ENCODE results near the gene HACD4.

HACD4 gene

GRCh38 chr9:21060919-21061561 is 29.6 kb upstream of the HACD4 start:
- peak; percentile 38 for TF ChIP-seq CTCF (conservative IDR thresholded peaks at IDR 0.05; ENCODE audit: low read length)
- H3K4me3 ChIP-seq (ENCODE audit: low read length) = no peak overlapping the region
- peak; percentile 77 for DNase-seq (ENCODE audit: low read depth)

DNA sequence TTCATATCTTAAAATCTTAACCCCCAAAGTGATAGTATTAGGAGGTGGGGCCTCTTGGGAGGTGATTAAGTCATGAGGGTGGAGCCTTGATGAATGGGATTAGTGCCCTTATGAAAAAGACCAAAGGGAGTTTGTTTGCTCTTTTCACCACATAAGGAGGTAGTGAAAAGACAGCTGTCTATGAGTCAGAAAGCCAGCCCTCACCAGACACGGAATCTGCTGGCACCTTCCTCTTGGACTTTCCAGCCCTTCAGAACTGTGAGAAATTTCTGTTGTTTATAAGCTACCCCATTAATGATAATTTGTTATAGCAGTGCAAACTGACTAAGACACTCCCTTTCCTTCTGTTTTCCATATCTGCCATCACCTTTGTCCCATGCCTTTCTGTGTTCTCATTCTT is 25.5 kb upstream of the HACD4 start:
- DNase-seq (ENCODE audit: low read depth) = peak; percentile 31
- no peak overlapping the region for H3K4me3 ChIP-seq (ENCODE audit: low read length)
- TF ChIP-seq CTCF (conservative IDR thresholded peaks at IDR 0.05; ENCODE audit: low read length) = no peak

DNA sequence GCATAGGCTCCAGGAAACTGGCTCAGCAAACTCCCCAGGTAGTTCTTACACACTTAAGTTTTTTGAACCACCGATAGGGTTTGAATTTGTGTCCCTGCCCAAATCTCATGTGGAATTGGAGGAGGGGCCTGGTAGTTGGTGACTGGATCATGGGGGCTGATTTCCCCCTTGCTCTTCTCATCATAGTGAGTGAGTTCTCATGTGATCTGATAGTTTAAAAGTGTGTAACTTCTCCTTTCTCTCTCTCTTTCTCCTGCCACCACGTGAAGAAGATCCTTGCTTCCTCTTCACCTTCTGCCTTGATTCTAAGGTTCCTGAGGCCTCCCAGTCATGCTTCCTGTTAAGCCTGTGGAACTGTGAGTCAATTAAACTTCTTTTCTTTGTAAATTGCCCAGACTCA is 22.4 kb upstream of the HACD4 start:
- no peak for TF ChIP-seq CTCF (conservative IDR thresholded peaks at IDR 0.05; ENCODE audit: low read length)
- no peak for DNase-seq (ENCODE audit: low read depth)
- no peak overlapping the region for H3K4me3 ChIP-seq (ENCODE audit: low read length)

DNA sequence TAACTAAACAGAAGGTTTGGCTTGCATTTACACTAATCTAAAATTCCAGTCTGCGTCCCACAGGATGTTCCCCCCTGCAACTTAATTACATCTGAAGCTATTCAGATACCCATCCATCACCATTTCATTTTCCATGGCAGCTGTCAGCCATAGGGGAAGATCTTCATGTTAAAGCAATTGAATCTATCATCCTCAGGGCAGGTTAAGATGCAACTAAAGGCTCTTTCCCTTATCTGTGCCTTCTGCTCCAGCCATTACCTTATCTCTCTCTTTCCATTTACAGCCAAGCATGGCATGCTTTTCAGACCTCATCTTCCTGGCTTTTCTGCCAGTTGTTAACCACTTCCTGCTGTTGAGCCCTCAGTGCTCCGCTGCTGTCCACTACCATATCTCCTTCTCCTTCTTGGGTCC is 15.8 kb upstream of the HACD4 start:
- no peak overlapping the region for H3K4me3 ChIP-seq (ENCODE audit: low read length)
- no peak for DNase-seq (ENCODE audit: low read depth)
- no peak for TF ChIP-seq CTCF (conservative IDR thresholded peaks at IDR 0.05; ENCODE audit: low read length)

DNA sequence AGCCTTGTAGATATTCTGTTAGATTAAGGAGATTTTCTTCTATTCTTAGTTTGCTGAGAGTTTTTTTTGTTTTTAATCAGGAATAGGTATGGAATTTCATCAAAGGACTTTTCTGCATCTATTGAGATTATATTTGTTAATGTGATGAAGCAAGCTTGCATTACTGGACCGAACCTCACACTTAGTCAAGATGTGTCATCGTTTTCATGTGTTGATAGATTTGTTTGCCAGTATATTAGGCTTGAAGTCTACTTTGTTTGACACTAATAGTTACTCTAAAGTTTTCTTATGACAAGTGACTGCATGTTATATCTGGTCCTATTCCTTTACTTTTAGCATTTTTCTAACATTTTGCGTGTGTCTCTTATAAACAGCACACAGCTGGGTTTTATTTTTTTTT is 12.4 kb upstream of the HACD4 start:
- no peak overlapping the region for H3K4me3 ChIP-seq (ENCODE audit: low read length)
- TF ChIP-seq CTCF (conservative IDR thresholded peaks at IDR 0.05; ENCODE audit: low read length) = no peak
- no peak for DNase-seq (ENCODE audit: low read depth)

GRCh38 chr9:21042466-21042865 is 11.0 kb upstream of the HACD4 start:
- H3K4me3 ChIP-seq (ENCODE audit: low read length) = no peak overlapping the region
- no peak for TF ChIP-seq CTCF (conservative IDR thresholded peaks at IDR 0.05; ENCODE audit: low read length)
- no peak for DNase-seq (ENCODE audit: low read depth)

GRCh38 chr9:21039302-21039701 is 7.9 kb upstream of the HACD4 start:
- no peak overlapping the region for H3K4me3 ChIP-seq (ENCODE audit: low read length)
- no peak for TF ChIP-seq CTCF (conservative IDR thresholded peaks at IDR 0.05; ENCODE audit: low read length)
- no peak for DNase-seq (ENCODE audit: low read depth)
